ENCODE measurements around the gene SYT3. TPM values are rescaled to one million over a fixed set of nuclear protein-coding genes. Genes with fewer than 3 reads are reported as not detected.
"Not testable (repeated sequence)": the region's sequence is repeated elsewhere in the genome, so short reads cannot be mapped to it uniquely, and the experiment has no call there.

The SYT3 gene
- total RNA-seq, 1 experiment from 2014 or later: 1.9 TPM

- DNase-seq (ENCODE audit: low spot score): no peak
Measured at GRCh38 chr19:50636317-50637085, 3.2 kb downstream of the SYT3 start.

GRCh38 chr19:50633973-50634372, 5.7 kb downstream of the SYT3 start:
- DNase-seq (ENCODE audit: low spot score): no peak

- no peak for DNase-seq (ENCODE audit: low spot score)
Measured at GRCh38 chr19:50633359-50633758, 6.3 kb downstream of the SYT3 start.

- DNase-seq (ENCODE audit: low spot score): no peak
Measured at GRCh38 chr19:50632151-50632835, 7.4 kb downstream of the SYT3 start.

- no peak for DNase-seq (ENCODE audit: low spot score)
Measured at GRCh38 chr19:50629801-50630200, 9.9 kb downstream of the SYT3 start.

- no peak for DNase-seq (ENCODE audit: low spot score)
Measured at GRCh38 chr19:50629194-50629593, 10.5 kb downstream of the SYT3 start.

GRCh38 chr19:50628551-50628950, 11.1 kb downstream of the SYT3 start:
- DNase-seq (ENCODE audit: low spot score): no peak

- DNase-seq (ENCODE audit: low spot score): no peak
Measured at GRCh38 chr19:50628146-50628545, 11.5 kb downstream of the SYT3 start.

- no peak for DNase-seq (ENCODE audit: low spot score)
Measured at GRCh38 chr19:50626795-50627194, 12.9 kb downstream of the SYT3 start.

GRCh38 chr19:50626011-50626410, 13.7 kb downstream of the SYT3 start:
- DNase-seq (ENCODE audit: low spot score): no peak

GRCh38 chr19:50624949-50625600, 14.6 kb downstream of the SYT3 start:
- DNase-seq (ENCODE audit: low spot score): no peak

GRCh38 chr19:50620394-50620906, 19.2 kb downstream of the SYT3 start:
- not testable (repeated sequence) for DNase-seq (ENCODE audit: low spot score)

GRCh38 chr19:50619184-50619583, 20.5 kb downstream of the SYT3 start:
- DNase-seq (ENCODE audit: low spot score): not testable (repeated sequence)

GRCh38 chr19:50618379-50618778, 21.3 kb downstream of the SYT3 start:
- not testable (repeated sequence) for DNase-seq (ENCODE audit: low spot score)

GRCh38 chr19:50612504-50613404, 26.9 kb downstream of the SYT3 start:
- DNase-seq (ENCODE audit: low spot score): not testable (repeated sequence)

- peak; percentile 96 for DNase-seq (ENCODE audit: low spot score)
Measured at GRCh38 chr19:50607874-50608785, 31.6 kb downstream of the SYT3 start.

- DNase-seq (ENCODE audit: low spot score): no peak
Measured at GRCh38 chr19:50607388-50607787, 32.3 kb downstream of the SYT3 start.

GRCh38 chr19:50606059-50606836, 33.4 kb downstream of the SYT3 start:
- not testable (repeated sequence) for DNase-seq (ENCODE audit: low spot score)

- not testable (repeated sequence) for DNase-seq (ENCODE audit: low spot score)
Measured at GRCh38 chr19:50604264-50605073, 35.2 kb downstream of the SYT3 start.
